ENCODE data around the gene NPR2. TPM values are rescaled to one million over a fixed set of nuclear protein-coding genes. Genes with fewer than 3 reads are reported as not detected.

The NPR2 gene
- polyA plus RNA-seq, 2 of the 4 experiments (the other 2 are of a cell fraction), result 7.8 to 18.8 TPM

DNA sequence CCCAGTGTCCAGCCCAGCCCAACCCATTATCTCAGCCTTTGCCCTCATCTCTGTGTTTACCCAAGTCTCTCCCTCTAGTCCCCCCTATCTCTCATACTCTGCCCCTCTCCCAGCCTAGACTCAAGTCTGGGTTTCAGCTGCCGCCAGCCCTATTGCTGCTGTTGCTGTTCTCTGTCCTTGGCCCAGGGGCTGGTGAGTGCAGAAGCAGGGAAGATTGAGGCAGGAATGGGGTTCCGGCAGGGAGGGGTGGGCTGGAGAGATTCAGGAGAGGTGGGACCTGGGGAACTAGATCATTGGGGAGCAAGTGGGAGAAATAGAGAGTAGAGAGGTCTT, 38.3 kb downstream of the NPR2 start:
- no peak for FAIRE-seq

DNA sequence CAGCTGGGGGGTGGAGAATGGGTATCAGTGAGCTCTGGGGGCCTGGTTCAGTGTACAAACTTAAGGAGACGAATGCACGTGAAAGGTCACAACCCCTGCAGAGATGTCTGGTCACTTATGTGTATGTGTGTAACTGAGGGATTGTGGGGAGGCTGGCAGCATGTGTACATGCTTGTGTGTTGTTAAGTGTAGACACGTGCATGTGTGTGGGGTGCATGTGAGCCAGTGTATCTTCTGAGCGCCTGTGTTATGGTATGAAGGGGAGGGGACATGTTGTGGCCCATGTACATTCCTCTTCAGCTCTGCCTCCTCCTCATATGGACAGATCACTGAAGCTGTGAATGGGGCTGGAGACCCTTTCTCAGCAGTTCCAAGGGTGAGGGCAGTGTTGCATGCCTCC, 39.6 kb downstream of the NPR2 start:
- peaks cover 4% of the 10 kb centered on the region; the same call in 2 of the 3 replicates for H3K4me1 ChIP-seq
- H3K4me3 ChIP-seq, result no peak overlapping the region
- no peak for DNase-seq (ENCODE audit: low read depth in 1 of 2, low spot score in 1 of 2)
- no peak for FAIRE-seq
- WGBS (ENCODE audit: missing lambda C conversion rate), result 93% methylated on average over 4 of the region's 4 CpGs
- no peak for TF ChIP-seq CHD4 (IDR thresholded peaks at IDR 0.05; ENCODE audit: borderline replicate concordance)
- TF ChIP-seq, protein P1, sequence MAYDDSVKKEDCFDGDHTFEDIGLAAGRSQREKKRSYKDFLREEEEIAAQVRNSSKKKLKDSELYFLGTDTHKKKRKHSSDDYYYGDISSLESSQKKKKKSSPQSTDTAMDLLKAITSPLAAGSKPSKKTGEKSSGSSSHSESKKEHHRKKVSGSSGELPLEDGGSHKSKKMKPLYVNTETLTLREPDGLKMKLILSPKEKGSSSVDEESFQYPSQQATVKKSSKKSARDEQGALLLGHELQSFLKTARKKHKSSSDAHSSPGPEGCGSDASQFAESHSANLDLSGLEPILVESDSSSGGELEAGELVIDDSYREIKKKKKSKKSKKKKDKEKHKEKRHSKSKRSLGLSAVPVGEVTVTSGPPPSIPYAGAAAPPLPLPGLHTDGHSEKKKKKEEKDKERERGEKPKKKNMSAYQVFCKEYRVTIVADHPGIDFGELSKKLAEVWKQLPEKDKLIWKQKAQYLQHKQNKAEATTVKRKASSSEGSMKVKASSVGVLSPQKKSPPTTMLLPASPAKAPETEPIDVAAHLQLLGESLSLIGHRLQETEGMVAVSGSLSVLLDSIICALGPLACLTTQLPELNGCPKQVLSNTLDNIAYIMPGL (CRISPR knock-in tag; IDR thresholded peaks at IDR 0.05; ENCODE audit: borderline replicate concordance), result no peak
- no peak for TF ChIP-seq FOSB (CRISPR knock-in tag; IDR thresholded peaks at IDR 0.05)
- TF ChIP-seq POLR2AphosphoS2 (conservative IDR thresholded peaks at IDR 0.05; ENCODE audit: low read length), result no peak
- TF ChIP-seq, protein P2, sequence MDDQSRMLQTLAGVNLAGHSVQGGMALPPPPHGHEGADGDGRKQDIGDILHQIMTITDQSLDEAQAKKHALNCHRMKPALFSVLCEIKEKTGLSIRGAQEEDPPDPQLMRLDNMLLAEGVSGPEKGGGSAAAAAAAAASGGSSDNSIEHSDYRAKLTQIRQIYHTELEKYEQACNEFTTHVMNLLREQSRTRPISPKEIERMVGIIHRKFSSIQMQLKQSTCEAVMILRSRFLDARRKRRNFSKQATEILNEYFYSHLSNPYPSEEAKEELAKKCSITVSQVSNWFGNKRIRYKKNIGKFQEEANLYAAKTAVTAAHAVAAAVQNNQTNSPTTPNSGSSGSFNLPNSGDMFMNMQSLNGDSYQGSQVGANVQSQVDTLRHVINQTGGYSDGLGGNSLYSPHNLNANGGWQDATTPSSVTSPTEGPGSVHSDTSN (IDR thresholded peaks at IDR 0.05), result no peak
- no peak for TF ChIP-seq CEBPB (IDR thresholded peaks at IDR 0.05)
- TF ChIP-seq POLR2A (IDR thresholded peaks at IDR 0.05; ENCODE audit: low read length), result no peak
- TF ChIP-seq, protein P3, sequence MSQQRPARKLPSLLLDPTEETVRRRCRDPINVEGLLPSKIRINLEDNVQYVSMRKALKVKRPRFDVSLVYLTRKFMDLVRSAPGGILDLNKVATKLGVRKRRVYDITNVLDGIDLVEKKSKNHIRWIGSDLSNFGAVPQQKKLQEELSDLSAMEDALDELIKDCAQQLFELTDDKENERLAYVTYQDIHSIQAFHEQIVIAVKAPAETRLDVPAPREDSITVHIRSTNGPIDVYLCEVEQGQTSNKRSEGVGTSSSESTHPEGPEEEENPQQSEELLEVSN (IDR thresholded peaks at IDR 0.05; ENCODE audit: borderline replicate concordance, low read depth), result no peak
- TF ChIP-seq, protein P4, sequence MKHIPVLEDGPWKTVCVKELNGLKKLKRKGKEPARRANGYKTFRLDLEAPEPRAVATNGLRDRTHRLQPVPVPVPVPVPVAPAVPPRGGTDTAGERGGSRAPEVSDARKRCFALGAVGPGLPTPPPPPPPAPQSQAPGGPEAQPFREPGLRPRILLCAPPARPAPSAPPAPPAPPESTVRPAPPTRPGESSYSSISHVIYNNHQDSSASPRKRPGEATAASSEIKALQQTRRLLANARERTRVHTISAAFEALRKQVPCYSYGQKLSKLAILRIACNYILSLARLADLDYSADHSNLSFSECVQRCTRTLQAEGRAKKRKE (CRISPR knock-in tag; IDR thresholded peaks at IDR 0.05; ENCODE audit: low read depth), result no peak
- TF ChIP-seq MAFK (IDR thresholded peaks at IDR 0.05; ENCODE audit: partially characterized antibody), result no peak
- TF ChIP-seq, protein P5, sequence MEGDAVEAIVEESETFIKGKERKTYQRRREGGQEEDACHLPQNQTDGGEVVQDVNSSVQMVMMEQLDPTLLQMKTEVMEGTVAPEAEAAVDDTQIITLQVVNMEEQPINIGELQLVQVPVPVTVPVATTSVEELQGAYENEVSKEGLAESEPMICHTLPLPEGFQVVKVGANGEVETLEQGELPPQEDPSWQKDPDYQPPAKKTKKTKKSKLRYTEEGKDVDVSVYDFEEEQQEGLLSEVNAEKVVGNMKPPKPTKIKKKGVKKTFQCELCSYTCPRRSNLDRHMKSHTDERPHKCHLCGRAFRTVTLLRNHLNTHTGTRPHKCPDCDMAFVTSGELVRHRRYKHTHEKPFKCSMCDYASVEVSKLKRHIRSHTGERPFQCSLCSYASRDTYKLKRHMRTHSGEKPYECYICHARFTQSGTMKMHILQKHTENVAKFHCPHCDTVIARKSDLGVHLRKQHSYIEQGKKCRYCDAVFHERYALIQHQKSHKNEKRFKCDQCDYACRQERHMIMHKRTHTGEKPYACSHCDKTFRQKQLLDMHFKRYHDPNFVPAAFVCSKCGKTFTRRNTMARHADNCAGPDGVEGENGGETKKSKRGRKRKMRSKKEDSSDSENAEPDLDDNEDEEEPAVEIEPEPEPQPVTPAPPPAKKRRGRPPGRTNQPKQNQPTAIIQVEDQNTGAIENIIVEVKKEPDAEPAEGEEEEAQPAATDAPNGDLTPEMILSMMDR (IDR thresholded peaks at IDR 0.05), result no peak
- TF ChIP-seq JUNB (IDR thresholded peaks at IDR 0.05), result no peak
- TF ChIP-seq GATA3 (IDR thresholded peaks at IDR 0.05; ENCODE audit: borderline replicate concordance), result no peak
- no peak for TF ChIP-seq CBX8 (IDR thresholded peaks at IDR 0.05)
- H3K4me2 ChIP-seq, result no peak overlapping the region
- ChIA-PET POLR2A (interaction anchor here (0.7 kb wide), 1 partner anchor 17 kb away, joined by 3 read pairs; the partner anchor contains the start of gene HINT2), CTCF (interaction anchor here (0.7 to 2.4 kb wide), 6 partner anchors 27 to 80 kb away, joined by 3 to 9 read pairs (median 4); no protein-coding TSS in a partner anchor)
- no peak overlapping the region for H3K27ac ChIP-seq
- no peaks in the 10 kb centered on the region for H3K9me3 ChIP-seq
- ATAC-seq, result no peak

More for the DNA sequence above, 38.3 kb downstream of the NPR2 start:
- DNase-seq (ENCODE audit: low read depth in 1 of 2, low spot score in 1 of 2), result no peak
- H3K4me2 ChIP-seq, result peak overlapping the region; percentile 96
- H3K9me3 ChIP-seq, result no peaks in the 10 kb centered on the region
- H3K4me1 ChIP-seq, result peaks cover 4% of the 10 kb centered on the region; the same call in 2 of the 3 replicates
- H3K4me3 ChIP-seq, result peak overlapping the region; percentile 80
- CTCF ChIA-PET, result interaction anchor here (1.3 kb wide), 1 partner anchor 115 kb away, joined by 3 read pairs; no protein-coding TSS in a partner anchor
- WGBS (ENCODE audit: missing lambda C conversion rate), result 62% methylated on average over 2 of the region's 2 CpGs
- TF ChIP-seq NPAS2 (CRISPR knock-in tag; IDR thresholded peaks at IDR 0.05; ENCODE audit: borderline replicate concordance), result no peak
- no peak for TF ChIP-seq CEBPB (IDR thresholded peaks at IDR 0.05)
- no peak for TF ChIP-seq FOXS1 (CRISPR knock-in tag; IDR thresholded peaks at IDR 0.05)
- no peak for TF ChIP-seq RAD21 (conservative IDR thresholded peaks at IDR 0.05 in 1 of 2, IDR thresholded peaks at IDR 0.05 in 1 of 2)
- TF ChIP-seq, protein P6, sequence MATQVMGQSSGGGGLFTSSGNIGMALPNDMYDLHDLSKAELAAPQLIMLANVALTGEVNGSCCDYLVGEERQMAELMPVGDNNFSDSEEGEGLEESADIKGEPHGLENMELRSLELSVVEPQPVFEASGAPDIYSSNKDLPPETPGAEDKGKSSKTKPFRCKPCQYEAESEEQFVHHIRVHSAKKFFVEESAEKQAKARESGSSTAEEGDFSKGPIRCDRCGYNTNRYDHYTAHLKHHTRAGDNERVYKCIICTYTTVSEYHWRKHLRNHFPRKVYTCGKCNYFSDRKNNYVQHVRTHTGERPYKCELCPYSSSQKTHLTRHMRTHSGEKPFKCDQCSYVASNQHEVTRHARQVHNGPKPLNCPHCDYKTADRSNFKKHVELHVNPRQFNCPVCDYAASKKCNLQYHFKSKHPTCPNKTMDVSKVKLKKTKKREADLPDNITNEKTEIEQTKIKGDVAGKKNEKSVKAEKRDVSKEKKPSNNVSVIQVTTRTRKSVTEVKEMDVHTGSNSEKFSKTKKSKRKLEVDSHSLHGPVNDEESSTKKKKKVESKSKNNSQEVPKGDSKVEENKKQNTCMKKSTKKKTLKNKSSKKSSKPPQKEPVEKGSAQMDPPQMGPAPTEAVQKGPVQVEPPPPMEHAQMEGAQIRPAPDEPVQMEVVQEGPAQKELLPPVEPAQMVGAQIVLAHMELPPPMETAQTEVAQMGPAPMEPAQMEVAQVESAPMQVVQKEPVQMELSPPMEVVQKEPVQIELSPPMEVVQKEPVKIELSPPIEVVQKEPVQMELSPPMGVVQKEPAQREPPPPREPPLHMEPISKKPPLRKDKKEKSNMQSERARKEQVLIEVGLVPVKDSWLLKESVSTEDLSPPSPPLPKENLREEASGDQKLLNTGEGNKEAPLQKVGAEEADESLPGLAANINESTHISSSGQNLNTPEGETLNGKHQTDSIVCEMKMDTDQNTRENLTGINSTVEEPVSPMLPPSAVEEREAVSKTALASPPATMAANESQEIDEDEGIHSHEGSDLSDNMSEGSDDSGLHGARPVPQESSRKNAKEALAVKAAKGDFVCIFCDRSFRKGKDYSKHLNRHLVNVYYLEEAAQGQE (IDR thresholded peaks at IDR 0.05), result no peak
- no peak for TF ChIP-seq ZNF302 (CRISPR knock-in tag; IDR thresholded peaks at IDR 0.05)
- no peak for ATAC-seq
- POLR2A ChIA-PET, result interaction anchor here (1.5 kb wide), 1 partner anchor 15 kb away, joined by 4 read pairs; the partner anchor contains the start of gene HINT2
- H3K27ac ChIP-seq, result peak overlapping the region; percentile 84 to 91

Measured in A549 (cell line).